Neural cell (in vitro differentiated cells): ENCODE measurements around the gene SOX12. TPM values are rescaled to one million over a fixed set of nuclear protein-coding genes. Genes with fewer than 3 reads are reported as not detected.

Experiments
- H2AFZ ChIP-seq: fragments of 200-600, 300-800 bp; sonication (generic), shearing (Covaris generic); 2 replicates; pipeline ENCODE4 v1.6.0; 2014; ENCODE audit warnings: low read depth, mild to moderate bottlenecking, antibody characterized with exemption, low read length, moderate library complexity
- H3F3A ChIP-seq: fragments of 200-600 bp; shearing (Covaris generic); 2 replicates; pipeline ENCODE4 v1.6.1; 2016; ENCODE audit warnings: mild to moderate bottlenecking, moderate library complexity, mixed read lengths, antibody characterized with exemption, low read length; ENCODE audit not compliant: insufficient read depth, poor library complexity, severe bottlenecking
- H3K27ac ChIP-seq: fragments of 200-600, 300-800 bp; sonication (generic), shearing (Covaris generic); 2 replicates; pipeline ENCODE4 v1.5.1; 2014; ENCODE audit warnings: mild to moderate bottlenecking, low read length, moderate library complexity
- H3K27me3 ChIP-seq: fragments of 300-800, 200-600 bp; sonication (generic), shearing (Covaris generic); 2 replicates; pipeline ENCODE4 v1.6.0; 2014; ENCODE audit warnings: mild to moderate bottlenecking, low read depth, low read length, moderate library complexity; ENCODE audit not compliant: insufficient read depth
- H3K36me3 ChIP-seq: fragments of 300-800, 200-600 bp; sonication (generic), shearing (Covaris generic); 2 replicates; pipeline ENCODE4 v1.5.1; 2014; ENCODE audit warnings: mild to moderate bottlenecking, antibody characterized with exemption, low read length, moderate library complexity; ENCODE audit not compliant: insufficient read depth
- H3K4me2 ChIP-seq: fragments of 300-800, 200-600 bp; sonication (generic), shearing (Covaris generic); 2 replicates; pipeline ENCODE4 v1.6.0; 2014; ENCODE audit warnings: mild to moderate bottlenecking, low read length
- H3K4me3 ChIP-seq: fragments of 300-800, 200-600 bp; sonication (generic), shearing (Covaris generic); 2 replicates; pipeline ENCODE4 v1.5.1; 2014; ENCODE audit warnings: mild to moderate bottlenecking, low read length, moderate library complexity
- H3K79me2 ChIP-seq: fragments of 200-600 bp; shearing (Covaris generic); replicated peaks from 2 replicates; pipeline ENCODE4 v1.6.0; 2014; ENCODE audit warnings: mild to moderate bottlenecking, low read length, moderate library complexity; ENCODE audit not compliant: insufficient read depth
- H3K9ac ChIP-seq: fragments of 300-800, 200-600 bp; sonication (generic), shearing (Covaris generic); 2 replicates; pipeline ENCODE4 v1.6.1; 2016; ENCODE audit warnings: mild to moderate bottlenecking, low read length, mixed read lengths
- H3K9me2 ChIP-seq: fragments of 200-600 bp; shearing (Covaris generic); 2 replicates; pipeline ENCODE4 v1.6.1; 2016; ENCODE audit warnings: mild to moderate bottlenecking, low read length, mixed read lengths; ENCODE audit not compliant: insufficient read depth
- H3K9me3 ChIP-seq: fragments of 200-600, 300-800 bp; sonication (generic), shearing (Covaris generic); 2 replicates; pipeline ENCODE4 v1.6.1; 2016; ENCODE audit warnings: mild to moderate bottlenecking, mixed run types, low read length, moderate library complexity, mixed read lengths
- H4K20me1 ChIP-seq: fragments of 200-600 bp; shearing (Covaris generic); 2 replicates; pipeline ENCODE4 v1.6.1; 2016; ENCODE audit warnings: mild to moderate bottlenecking, mixed run types; ENCODE audit not compliant: insufficient read depth
- EP300 ChIP-seq: fragments of 450-650 bp; conservative IDR thresholded peaks from 2 replicates; pipeline ENCODE4 v1.6.1; 2014; ENCODE audit warnings: antibody characterized with exemption, mild to moderate bottlenecking, moderate library complexity; ENCODE audit not compliant: poor library complexity, severe bottlenecking
- EZH2 ChIP-seq: fragments of 200-600, 300-800 bp; shearing (Covaris generic), sonication (generic); IDR thresholded peaks from 2 replicates; pipeline ENCODE4 v1.6.1; 2014; ENCODE audit warnings: antibody characterized with exemption, low read length, borderline replicate concordance, mild to moderate bottlenecking; ENCODE audit not compliant: insufficient read depth, poor library complexity, severe bottlenecking
- MXI1 ChIP-seq: fragments of 450-650 bp; conservative IDR thresholded peaks from 2 replicates; pipeline ENCODE4 v1.6.1; 2014; ENCODE audit warnings: antibody characterized with exemption, mild to moderate bottlenecking; ENCODE audit not compliant: poor library complexity, severe bottlenecking
- POLR2AphosphoS5 ChIP-seq: IDR thresholded peaks from 2 replicates; pipeline ENCODE4 v1.6.1; 2012
- RAD21 ChIP-seq: fragments of 450-650 bp; conservative IDR thresholded peaks from 2 replicates; pipeline ENCODE4 v1.6.1; 2014; ENCODE audit warnings: antibody characterized with exemption, mild to moderate bottlenecking, moderate library complexity
- REST ChIP-seq: IDR thresholded peaks from 2 replicates; pipeline ENCODE4 v1.6.1; 2012; ENCODE audit warnings: borderline replicate concordance
- SMC3 ChIP-seq: fragments of 450-650 bp; conservative IDR thresholded peaks from 2 replicates; pipeline ENCODE4 v1.6.1; 2014; ENCODE audit warnings: antibody characterized with exemption, mild to moderate bottlenecking, moderate library complexity; ENCODE audit not compliant: poor library complexity
- TAF1 ChIP-seq: IDR thresholded peaks from 2 replicates; pipeline ENCODE4 v1.6.1; 2012; ENCODE audit warnings: low read depth
- polyA plus RNA-seq: library from polyadenylated mRNA; depleted of rRNA; stranded (reverse); fragments of >200 nt; gene quantifications from 2 replicates; pipeline ENCODE4 v1.2.3, GENCODE V29; 2014
- TF ChIP-seq, protein P1 (sequence below): fragments of 450-650 bp; IDR thresholded peaks from 2 replicates; pipeline ENCODE4 v1.5.1; 2014; ENCODE audit warnings: antibody characterized with exemption, mild to moderate bottlenecking, moderate library complexity; ENCODE audit not compliant: poor library complexity, severe bottlenecking

SOX12 gene
- polyA plus RNA-seq, 1 donor from 2014 or later = 6.8 TPM

DNA sequence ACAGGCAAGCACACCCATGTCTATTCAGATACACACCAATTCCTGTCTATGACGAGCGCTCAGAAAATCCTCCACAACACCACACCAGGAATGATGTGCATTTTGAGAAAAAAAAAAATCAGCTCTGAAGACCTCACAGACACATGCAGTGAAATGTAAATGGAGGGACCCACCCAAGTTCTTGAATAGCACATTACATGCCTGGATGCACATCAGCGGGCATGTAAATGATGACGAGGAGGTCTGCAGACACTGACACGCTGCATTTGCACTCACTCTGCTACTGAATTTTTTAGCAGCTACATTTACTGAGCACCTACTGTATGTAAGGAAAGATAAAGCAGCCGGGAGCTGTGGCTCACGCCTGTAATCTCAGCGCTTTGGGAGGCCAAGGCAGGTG is 36.2 kb downstream of the SOX12 start:
- H3K4me2 ChIP-seq = no peak overlapping the region
- H4K20me1 ChIP-seq = no peaks in the 10 kb centered on the region
- no peak overlapping the region for H3K9ac ChIP-seq
- H3K4me3 ChIP-seq = no peak overlapping the region
- TF ChIP-seq EZH2 (no peak), SMC3 (no peak), REST (no peak), TAF1 (no peak), POLR2AphosphoS5 (no peak), EP300 (no peak), RAD21 (no peak), MXI1 (no peak)
- TF ChIP-seq, protein P1, sequence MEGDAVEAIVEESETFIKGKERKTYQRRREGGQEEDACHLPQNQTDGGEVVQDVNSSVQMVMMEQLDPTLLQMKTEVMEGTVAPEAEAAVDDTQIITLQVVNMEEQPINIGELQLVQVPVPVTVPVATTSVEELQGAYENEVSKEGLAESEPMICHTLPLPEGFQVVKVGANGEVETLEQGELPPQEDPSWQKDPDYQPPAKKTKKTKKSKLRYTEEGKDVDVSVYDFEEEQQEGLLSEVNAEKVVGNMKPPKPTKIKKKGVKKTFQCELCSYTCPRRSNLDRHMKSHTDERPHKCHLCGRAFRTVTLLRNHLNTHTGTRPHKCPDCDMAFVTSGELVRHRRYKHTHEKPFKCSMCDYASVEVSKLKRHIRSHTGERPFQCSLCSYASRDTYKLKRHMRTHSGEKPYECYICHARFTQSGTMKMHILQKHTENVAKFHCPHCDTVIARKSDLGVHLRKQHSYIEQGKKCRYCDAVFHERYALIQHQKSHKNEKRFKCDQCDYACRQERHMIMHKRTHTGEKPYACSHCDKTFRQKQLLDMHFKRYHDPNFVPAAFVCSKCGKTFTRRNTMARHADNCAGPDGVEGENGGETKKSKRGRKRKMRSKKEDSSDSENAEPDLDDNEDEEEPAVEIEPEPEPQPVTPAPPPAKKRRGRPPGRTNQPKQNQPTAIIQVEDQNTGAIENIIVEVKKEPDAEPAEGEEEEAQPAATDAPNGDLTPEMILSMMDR = no peak
- no peaks in the 10 kb centered on the region for H3F3A ChIP-seq
- H3K36me3 ChIP-seq = no peaks in the 10 kb centered on the region
- no peaks in the 10 kb centered on the region for H3K9me2 ChIP-seq
- peak overlapping the region; percentile 31 for H3K27ac ChIP-seq
- H3K9me3 ChIP-seq = no peaks in the 10 kb centered on the region
- H2AFZ ChIP-seq = no peak overlapping the region
- no peaks in the 10 kb centered on the region for H3K27me3 ChIP-seq
- H3K79me2 ChIP-seq = no peaks in the 10 kb centered on the region

- Histone ChIP-seq H3K27me3 (no peaks in the 10 kb centered on the region), H3F3A (no peaks in the 10 kb centered on the region), H3K79me2 (no peaks in the 10 kb centered on the region), H3K4me3 (no peak overlapping the region), H3K27ac (no peak overlapping the region), H3K9me3 (no peaks in the 10 kb centered on the region), H3K4me2 (no peak overlapping the region), H3K9me2 (no peaks in the 10 kb centered on the region), H4K20me1 (no peaks in the 10 kb centered on the region), H3K9ac (no peak overlapping the region), H2AFZ (no peak overlapping the region), H3K36me3 (no peaks in the 10 kb centered on the region)
- TF ChIP-seq POLR2AphosphoS5 = no peak
- no peak for TF ChIP-seq SMC3
- no peak for TF ChIP-seq EZH2
- TF ChIP-seq REST = no peak
- no peak for TF ChIP-seq MXI1
- TF ChIP-seq EP300 = no peak
- TF ChIP-seq TAF1 = no peak
- TF ChIP-seq, protein P1 = no peak
- TF ChIP-seq RAD21 = no peak
Measured at GRCh38 chr20:362271-363254, 37.2 kb downstream of the SOX12 start.
